ENCODE data around the gene IL17RE. TPM values are rescaled to one million over a fixed set of nuclear protein-coding genes. Genes with fewer than 3 reads are reported as not detected.
"Not testable (repeated sequence)": the region's sequence is repeated elsewhere in the genome, so short reads cannot be mapped to it uniquely, and the experiment has no call there.

Gene IL17RE
- total RNA-seq, 1 donor from 2014 or later: 91.5 TPM

DNA sequence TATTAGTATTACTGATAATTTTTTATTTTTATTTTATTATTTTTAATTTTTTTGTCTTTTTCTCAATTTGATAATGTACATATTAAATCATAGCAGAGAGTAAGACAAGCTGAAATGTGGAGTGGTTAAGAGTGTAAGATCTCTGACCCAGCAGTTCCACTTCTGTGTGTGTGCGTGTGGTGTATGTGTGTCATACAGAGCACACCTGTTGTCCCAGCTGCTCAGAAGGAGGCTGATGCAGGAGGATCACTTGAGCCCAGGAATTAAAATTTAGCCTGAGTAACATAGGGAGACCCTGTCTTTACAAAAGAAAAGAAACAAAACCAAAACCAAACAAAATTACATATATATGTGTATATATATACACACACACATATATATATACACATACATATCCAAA lies 21.2 kb upstream of the IL17RE start:
- no peak for DNase-seq (ENCODE audit: low spot score)

GRCh38 chr3:9883706-9884554 lies 18.7 kb upstream of the IL17RE start:
- no peak for DNase-seq (ENCODE audit: low spot score)

GRCh38 chr3:9884555-9885165 lies 18.0 kb upstream of the IL17RE start:
- no peak for DNase-seq (ENCODE audit: low spot score)

DNA sequence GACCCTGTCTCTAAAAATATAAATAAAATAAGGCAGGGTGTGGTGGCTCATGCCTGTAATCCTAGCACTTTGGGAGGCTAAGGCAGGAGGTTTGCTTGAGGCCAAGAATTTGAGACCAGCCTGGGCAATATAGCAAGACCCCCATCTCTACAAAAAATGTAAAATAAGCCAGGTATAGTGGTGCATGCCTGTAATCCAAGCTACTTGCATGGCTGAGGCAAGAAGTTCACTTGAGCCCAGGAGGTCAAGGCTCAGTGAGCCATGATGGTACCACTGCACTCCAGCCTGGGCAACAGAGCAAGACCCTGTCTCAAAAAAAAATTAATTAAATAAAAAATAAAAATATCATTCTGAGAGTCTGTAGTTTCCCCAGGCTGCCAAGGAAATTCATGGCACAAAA lies 16.3 kb upstream of the IL17RE start:
- DNase-seq (ENCODE audit: low spot score): no peak

DNA sequence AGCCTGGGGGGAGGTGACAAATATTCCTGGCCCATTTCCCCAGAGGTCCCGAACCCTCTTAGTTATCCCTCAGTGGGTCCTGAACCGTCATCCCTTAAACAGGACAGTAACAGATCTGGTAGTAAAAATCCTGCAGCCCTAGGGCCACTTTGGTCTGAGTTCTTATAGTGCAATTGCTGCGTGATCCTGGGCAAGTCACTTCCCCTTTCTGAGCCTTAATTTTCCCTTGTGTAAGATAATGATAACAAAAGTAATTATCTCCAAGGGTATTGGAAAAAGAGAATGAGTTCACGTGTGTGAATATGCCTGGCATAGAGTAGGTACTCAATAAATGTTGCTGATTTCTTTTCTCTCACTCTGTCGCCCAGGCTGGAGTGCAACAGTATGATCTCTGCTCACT lies 15.2 kb upstream of the IL17RE start:
- DNase-seq (ENCODE audit: low spot score): no peak

DNA sequence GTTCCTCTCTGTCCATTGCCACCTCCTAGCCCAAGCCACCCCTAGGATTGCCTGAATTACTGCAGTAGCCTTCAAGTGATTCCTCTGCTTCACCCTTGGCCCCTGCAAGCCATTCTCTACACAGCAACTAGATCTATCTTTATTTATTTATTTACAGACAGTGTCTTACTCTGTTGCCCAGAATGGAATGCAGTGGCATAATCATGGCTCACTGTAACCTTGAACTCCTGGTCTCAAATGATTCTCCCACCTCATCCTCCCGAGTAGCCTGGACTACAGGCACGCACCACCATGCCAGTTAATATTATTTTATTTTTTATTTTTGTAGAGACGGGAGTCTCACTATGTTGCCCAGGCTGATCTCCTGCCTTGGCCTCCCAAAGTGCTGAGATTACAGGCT lies 14.1 kb upstream of the IL17RE start:
- no peak for DNase-seq (ENCODE audit: low spot score)

DNA sequence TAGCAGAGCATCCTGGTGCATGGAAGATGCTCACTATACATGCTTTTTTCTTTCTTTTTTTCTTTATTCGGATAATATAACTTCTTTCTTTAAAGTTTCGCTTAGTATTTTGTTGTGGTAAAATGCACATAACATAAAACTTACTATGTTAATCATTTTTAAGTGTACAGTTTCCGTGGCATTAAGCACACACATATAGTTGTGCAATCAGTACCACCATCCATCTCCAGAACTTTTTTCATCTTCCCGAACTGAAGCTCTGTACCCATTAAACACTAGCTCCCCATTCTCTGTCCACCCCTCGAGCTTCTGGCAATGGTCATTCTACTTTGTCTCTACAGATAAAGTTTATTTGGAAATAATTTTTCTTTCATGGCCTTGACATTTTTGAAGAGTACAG lies 13.2 kb upstream of the IL17RE start:
- DNase-seq (ENCODE audit: low spot score): no peak

- DNase-seq (ENCODE audit: low spot score): peak; percentile 92
These were observed 12.2 kb upstream of the IL17RE start, which contains the start of gene JAGN1 for GRCh38 chr3:9890249-9891071. Gene JAGN1, plus strand, starts transcription at chr3:9890610. Its CDS starts 113 bp downstream, at chr3:9890723.

DNA sequence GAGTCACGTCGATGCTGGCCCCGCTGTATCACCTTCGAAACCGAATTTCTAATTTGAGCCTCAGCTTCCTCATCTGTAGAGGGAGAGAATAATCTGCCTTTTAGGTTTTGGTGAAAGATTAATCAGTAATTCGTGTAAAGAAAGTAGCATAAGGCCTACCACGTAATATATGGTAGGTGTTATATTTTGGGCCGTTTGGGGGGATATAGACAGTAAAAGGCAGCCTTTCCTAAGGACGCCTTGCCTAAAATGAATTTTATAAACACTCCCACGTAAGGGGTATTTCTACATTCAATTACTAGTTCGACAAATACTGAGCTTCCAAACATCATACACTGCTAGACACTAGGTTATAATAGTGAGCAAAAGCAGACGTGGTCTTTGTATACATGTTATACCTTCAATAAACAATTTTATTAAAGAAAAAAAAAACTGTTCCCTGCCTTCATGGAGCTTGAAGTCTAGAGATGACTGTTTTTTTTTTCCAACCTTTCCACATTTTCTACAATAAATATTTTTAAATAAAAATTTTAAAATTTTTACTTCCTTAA lies 11.5 kb upstream of the IL17RE start:
- no peak for DNase-seq (ENCODE audit: low spot score)

GRCh38 chr3:9893739-9894138 lies 8.9 kb upstream of the IL17RE start:
- DNase-seq (ENCODE audit: low spot score): no peak

DNA sequence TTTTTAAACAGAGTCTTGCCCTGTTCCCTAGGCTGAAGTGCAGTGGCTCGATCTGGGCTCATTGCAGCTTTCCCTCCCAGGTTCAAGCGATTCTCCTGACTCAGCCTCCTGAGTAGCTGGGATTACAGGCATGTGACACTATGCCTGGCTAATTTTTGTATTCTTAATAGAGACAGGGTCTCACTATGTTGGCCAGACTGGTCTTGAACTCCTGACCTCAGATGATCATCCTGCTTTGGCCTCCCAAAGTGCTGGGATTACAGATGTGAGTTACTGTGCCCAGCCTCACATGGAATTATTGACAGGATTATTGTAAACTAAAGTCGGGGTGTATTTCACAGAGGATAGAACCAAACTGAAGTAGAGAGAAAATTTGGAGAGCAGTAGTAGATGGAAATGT lies 6.9 kb upstream of the IL17RE start:
- DNase-seq (ENCODE audit: low spot score): not testable (repeated sequence)

- not testable (repeated sequence) for DNase-seq (ENCODE audit: low spot score)
These were observed 5.8 kb upstream of the IL17RE start for GRCh38 chr3:9896755-9897407.

DNA sequence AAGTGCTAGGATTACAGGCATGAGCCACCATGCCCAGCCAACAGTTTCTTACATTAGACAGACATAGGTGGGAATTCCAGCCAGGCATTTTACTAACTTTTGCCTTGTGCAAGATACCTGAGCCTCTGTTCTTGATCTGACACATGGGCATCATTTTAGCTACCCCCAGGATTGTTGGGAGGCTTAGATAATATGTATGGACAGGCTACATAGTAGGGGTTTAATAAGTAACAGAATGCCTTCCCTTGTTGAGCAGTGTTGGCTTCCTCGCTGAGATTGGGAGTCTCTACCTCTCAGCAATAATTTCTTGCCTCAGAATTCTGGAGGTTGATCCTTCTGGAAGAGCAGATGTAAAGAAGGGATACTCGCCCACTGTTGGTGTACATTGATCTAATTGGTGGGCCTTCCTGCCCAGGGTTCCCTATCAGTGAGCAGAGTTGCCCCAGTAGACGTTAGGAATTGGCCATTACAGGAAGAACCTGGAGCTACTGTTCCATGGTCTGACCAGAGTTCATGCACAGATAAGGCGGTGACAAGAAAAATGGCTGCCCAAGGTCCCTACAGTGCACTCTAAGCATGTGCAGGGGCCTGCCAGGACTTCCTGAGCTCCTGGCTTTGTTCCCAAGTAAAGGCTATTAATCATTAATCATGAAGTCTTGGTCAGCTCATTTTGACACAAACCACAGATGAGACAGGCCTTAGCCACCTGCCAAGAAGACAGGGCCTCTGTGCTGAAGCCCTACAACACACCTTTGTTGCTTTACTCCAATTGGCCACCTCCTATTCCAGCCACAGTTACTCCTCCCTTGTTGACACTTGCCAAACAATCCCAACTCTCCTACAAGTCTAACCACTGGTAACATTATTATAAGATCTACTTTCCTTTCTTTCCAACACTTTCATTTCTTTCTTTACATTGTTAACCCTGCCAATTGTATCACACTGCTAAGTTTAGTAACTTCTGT lies 5.0 kb upstream of the IL17RE start:
- peak; percentile 84 for DNase-seq (ENCODE audit: low spot score)

DNA sequence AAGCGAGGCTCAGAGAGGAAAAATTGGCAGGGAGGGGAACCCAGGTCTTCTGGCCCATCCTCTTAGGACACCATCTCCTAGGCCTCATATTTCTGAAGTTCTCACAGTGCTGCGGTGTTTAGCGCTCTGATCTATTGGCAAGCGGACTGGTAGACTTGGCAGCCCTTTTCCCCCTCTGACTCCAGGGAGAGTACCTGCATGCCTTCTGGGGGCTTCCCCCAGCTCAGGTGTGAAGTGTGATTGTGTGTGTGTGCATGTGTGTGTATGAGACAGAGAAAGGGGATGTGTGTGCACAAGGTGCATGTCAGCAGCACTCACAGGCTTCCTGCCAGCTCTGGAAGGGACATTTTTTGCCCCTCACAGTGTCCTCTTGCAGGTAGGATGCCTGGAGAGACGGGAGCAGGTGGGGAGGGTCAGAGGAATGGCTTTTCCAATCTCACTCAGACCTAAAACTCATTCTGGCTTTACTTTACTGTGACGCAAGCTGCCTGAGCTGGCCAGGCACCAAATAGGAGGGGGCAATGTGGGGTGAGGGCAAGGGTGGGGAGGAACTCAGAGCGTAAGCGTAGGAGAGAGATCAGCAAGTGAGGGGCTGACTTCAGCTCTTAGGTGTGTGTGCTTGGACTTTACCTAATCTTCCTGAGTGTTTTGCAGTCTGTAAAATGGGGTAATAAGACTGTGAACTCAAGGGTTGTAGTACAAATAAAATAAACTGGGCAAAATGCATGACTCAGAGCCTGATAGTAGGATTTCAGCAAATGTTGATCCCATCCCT lies 4.0 kb upstream of the IL17RE start:
- DNase-seq (ENCODE audit: low spot score): no peak

DNA sequence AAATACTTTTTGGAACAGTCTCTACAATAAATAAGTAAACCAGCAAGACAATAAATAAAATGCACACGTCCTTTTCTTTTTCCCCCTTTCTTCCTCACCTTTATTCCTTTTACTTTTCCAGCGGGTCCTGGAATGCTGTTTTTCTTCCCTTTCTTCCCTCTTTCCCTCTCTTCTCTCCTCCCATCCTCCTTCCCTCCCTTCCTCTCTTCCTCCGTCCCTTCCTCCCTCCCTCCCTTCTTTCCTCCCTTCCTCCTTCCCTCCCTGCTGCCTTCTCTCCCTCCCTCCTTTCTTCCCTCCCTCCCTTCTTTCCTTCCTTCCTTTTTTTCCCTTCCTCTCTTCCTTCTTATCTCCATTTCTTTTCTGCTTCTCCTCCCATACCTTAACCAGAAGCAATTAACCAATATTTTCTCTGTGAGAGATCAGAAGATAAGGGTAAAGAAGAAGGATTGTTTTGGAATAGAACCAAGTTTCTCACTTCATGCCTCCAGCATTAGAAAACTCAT lies 3.3 kb upstream of the IL17RE start:
- DNase-seq (ENCODE audit: low spot score): no peak

GRCh38 chr3:9900965-9901415 lies 1.7 kb upstream of the IL17RE start:
- DNase-seq (ENCODE audit: low spot score): peak; percentile 60

- no peak for DNase-seq (ENCODE audit: low spot score)
These were observed 681 bp upstream of the IL17RE start for GRCh38 chr3:9901967-9902366.

GRCh38 chr3:9903238-9903624 lies 583 bp downstream of the IL17RE start:
- DNase-seq (ENCODE audit: low spot score): no peak

- DNase-seq (ENCODE audit: low spot score): no peak
These were observed 1.3 kb downstream of the IL17RE start for GRCh38 chr3:9903904-9904303.

All from mucosa of gallbladder (tissue), 1 donor.